NCI-H524 (cell line): Measurements from ENCODE around the gene ACMSD.
"Not testable (repeated sequence)": the region's sequence is repeated elsewhere in the genome, so short reads cannot be mapped to it uniquely, and the experiment has no call there.

Source experiments
- DNase-seq, 2 experiments: peaks; one replicate each; lab custom pipeline; 2025; lab: John Stamatoyannopoulos, UW

ACMSD gene

DNA sequence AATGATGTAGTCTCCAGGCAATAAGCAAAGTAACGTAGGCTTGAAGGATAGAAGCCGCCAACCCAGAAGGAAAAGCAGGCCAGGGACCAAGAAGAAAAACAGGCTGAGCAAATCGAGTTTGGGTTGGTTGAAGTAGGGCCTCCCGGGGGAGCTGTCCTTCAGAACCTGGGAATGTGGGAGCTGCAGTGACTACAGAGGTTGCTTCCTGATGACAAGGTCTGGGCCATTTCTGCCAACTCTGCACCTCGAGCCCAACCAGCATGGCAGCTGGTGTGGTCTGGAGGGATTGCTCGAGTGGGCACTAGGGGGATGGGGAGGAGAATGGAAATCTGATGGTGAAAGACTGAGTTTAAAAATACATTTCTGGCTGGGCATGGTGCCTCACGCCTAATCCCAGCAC, 14.1 kb downstream of the ACMSD start:
- DNase-seq: no peak

DNA sequence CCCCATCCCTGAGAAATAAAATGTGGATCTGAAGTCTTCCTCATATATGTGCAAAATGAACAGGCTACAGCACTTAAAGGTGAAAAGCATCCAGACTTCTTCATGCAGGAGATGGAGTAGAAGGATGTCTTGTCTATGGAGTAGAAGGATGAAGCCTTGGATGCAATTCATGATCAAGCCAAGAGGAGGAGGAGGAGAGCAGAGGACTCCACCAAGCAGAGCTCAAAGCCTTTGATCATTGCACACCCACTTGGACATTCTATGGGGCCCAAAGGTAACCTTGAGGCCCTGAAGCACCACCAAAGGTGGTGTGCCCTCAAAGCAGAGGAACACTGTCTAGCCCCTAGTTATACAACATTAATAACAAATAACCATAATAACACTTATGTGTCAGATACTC, 17.3 kb downstream of the ACMSD start:
- no peak for DNase-seq

DNA sequence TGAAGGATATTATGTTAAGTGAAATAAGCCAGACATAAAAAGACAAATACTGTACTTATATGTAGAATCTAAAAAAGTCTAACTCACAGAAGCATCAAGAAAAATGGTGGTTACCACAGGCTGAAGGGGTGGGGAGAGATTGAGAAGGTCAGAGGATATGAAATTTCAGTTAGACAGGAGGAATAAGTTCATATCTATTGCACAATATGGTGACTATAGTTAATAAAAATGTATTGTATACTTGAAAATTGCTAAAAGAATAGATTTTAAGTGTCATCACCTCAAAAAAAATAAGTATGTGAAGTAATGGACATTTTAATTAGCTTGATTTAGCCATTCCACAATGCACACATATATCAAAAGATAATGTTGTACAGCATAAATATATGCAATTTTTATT, 19.8 kb downstream of the ACMSD start:
- DNase-seq: no peak

DNA sequence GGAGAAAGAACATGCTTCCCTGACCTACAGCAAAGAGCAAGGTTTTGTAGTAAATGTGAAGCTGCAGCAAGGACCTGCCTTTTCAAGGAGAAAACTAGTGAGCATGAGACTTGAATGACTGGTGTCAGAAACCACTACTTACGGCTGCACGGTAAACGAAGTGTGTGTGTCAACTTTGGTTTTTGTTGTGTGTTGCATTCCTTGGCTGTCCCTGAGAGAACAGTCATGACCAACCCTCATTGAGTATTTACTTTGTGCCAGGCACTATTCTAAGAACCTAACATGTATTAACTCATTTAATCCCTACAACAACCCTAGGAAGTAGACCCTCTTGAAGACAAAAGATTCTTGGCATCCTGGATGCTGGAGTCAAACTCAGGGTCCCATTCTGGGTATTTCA, 22.8 kb downstream of the ACMSD start:
- no peak for DNase-seq

DNA sequence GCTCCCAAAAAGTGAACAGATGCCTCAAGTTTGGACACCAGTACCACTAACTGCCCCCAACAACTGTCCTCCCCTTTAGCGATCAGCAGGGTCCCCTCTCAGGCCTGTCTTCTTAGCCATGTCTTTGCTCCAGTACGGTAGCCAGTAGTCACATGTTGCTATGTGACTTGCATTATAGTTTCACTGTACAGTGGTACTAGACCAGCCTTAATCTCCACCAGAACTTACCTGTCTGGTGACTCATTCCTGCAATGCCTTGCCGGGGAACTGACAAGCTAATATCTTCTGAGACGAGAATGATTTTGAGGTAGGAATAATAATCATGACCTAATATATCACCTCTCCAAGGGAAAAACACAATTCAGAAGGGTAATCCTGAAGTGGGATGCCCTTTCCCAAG, 23.7 kb downstream of the ACMSD start:
- no peak for DNase-seq

DNA sequence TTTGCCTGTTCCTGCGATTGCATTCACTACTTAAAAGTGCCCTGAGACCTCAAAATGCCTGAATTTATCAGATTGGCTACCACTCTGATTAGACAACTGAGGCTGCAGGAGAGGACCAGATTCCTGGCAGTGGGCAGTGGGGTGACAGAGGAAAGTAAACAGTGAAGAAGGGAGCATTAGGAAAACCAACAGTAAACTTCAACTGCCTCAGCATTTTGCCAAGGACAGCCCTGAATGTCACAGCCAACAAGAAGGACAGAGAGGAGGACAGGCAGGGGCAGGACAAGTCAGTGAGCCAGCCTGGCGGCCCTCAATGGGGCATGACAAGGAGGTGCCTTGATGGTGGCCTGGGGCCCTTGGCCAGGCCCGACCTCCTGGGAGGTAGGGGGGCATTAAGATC, 24.3 kb downstream of the ACMSD start:
- no peak for DNase-seq

DNA sequence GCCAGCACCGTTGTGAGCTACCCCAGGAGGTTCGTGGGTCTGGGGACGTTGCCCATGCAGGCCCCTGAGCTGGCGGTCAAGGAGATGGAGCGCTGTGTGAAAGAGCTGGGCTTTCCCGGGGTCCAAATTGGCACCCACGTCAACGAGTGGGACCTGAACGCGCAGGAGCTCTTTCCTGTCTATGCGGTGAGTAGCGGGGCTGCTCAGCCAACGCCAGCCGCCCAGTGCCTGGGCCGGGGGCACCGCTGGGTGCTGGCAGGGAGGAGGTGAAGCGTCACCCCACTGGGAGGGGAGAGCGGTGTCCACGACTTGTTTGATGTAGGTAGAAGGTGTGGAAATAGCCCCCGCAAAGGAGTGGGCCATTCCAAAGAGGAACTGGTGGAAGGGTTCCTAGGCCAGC, 25.0 kb downstream of the ACMSD start:
- DNase-seq: no peak

DNA sequence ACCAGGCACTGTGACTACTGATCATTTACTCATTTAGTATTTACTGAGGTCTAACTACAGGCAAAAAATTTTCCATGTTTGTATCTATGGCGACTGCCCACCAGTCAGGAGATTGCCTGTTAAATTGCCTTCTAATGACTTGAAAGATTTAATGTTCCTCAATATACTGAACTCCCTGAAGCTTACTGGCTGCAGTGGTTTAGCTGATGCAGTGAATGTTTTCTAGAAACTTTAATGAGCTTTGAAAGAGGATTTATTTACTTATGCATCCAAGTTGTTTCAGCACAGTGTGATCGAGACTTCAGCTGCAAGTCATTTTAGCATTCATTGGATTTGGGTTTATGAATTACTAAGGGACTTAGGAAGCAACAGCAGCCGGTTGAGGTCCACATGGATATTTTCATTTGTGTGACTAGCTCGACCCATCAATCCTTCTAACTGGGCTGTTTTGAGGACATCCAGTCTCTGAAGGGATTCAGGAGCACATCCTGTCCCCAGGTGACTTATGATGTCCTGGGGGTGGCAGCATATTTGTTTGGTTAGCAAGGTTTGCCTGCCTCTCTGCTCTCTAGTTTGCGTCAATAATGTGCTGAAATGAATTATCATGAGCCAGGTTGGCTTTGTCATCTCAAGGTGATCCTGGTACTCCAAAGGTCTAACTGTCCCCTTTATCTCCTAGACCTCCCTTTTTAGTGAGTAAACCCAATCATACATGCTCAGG, 26.8 kb downstream of the ACMSD start:
- DNase-seq: no peak

DNA sequence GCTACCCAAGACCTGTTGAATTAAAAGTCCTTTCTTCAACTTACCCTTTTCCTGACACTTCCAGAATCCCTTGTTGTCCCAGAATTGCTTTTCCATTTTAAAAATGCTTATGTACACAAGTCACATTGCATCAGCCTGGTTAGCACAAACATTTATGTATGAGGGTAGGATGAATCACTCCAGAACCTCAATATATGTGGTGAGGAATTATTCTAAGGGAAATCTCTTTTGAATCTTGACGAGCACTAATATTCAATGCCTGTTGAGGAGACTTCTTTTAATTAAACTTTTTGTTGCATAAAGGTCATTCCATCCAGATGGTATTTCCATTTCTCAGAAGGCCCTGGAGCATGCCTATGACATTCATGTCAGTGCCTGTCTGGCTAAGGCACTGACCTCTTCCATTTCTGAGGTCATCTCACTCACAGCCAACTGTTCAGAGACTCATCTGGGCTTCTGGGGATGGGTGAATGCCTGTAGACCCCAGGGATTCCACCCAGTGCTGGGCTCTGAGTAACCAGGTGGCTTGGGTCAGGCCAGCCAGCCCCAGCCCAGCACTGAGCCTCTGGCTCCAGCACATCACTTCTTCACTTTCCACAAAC, 28.2 kb downstream of the ACMSD start:
- no peak for DNase-seq

DNA sequence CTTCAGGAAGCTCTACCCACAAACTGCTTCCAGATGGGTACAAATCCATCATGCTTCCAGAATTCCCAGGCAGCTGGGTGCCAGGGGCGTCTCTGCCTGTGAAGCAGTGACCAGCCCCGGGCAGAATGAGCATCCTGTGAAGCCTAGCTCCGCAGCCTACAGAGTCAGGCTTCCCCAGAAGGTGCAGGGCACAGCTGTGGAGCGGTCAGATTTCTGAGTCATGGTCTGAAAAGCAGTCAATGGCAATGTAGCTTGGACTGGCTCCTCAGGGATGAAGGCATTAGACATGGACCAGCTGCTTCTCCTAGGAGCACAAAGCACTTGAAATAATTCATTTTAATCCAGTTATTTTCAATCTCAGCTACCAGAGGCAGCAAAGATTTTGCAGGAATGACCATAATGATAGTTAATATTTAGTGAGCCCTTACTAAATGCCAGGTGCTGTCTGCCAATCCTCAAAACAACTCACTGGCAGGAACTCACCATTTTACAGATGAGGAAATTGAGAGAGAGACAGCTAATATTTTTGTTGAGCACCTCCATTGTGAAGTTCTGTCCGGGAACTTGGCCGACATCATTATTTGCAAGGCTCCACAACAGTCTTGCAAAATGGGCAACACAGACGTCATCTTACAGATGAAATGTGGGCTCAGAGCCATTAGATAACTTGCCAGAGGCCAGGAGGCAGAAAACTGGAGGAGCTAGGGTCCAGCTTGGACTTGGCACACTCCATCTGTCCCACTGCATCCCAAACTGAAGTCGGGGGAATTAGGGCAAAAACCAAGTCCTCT, 31.7 kb downstream of the ACMSD start:
- DNase-seq: peak; percentile 47 to 92

DNA sequence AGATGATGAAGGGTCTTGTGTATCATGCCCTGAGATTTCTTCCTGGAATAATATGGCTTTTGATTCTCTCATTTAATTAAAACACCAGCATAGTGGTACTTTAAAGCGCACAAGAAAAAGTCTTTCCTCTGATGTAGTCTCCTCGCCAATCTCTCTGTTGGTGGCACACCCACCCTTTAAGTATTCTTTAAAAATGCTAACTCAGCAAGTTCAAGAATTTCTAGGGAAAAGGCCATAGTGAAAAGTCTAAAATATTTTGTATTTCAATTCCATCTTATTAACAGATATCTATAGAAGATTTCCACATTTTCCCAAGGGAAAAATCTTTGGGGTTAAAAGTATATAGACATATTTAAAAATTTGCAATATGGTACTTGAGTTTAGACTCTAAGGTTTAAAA, 34.7 kb downstream of the ACMSD start:
- no peak for DNase-seq

DNA sequence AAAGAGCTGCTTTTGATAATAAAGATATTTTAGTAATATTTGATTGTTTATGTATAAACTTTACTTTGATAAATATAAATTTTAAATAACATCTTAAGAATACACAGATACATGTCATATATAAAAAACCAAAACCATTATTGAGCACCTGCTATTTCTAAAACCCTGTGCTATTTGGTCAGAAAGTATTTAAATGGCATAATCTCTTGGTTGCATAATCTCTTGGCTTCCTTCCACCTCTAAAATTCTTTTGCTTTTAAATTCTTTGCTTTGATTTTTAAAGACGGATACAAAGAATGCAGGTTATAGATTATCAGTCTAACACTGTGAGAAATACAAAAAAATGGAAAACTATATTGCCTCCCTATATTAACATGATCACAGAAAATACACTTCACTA, 36.9 kb downstream of the ACMSD start:
- no peak for DNase-seq

DNA sequence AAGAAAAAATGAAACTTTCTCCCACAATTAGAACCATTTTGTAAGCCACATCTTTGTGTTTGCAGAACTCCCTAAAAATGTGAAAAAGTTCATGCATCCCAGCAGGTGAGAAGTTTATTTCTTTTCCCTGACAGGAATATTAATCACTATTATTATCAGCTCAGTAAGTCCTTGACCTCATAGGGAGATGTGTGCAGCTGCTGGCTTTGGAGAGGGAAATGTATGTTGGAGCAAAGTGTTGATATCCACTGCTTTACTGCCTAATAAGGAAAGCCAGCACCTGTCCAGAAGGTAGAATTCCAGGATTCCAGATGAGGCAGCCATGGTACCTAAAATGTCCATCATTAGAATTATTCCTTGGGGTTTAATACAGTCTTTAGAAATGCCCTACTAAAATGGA, 44.4 kb downstream of the ACMSD start:
- no peak for DNase-seq

DNA sequence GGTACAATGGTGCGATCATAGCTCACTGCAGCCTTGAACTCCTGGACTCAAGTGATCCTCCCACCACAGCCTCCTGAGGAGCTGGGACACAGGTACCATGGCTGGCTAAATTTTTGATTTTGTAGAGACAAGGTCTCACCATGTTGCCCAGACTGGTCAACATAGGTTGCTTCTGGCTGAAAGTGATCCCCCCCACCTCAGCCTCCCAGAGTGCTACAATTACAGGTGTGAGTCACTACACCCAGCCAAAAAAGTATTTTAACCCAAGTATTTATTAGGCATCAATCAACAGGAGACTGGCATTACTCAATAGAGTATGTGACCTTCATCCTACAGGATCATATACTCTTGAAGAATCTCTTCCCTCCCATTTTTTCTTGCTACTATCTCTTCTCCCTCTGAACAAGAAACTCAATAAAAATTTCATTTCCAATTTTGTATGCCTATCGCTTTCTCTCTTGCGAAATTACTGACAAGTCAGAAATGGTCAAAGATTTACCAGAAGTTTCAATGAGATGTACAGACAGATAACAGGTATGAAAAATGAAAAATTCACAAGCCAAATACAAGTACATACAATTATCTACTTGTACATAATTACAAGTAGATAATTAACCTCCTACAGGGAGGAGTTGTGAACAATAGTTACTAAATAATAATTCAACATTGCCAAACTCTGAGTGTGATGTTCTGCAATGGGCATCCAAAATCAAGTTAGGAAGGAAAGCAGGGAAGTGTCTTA, 45.3 kb downstream of the ACMSD start:
- DNase-seq: no peak

DNA sequence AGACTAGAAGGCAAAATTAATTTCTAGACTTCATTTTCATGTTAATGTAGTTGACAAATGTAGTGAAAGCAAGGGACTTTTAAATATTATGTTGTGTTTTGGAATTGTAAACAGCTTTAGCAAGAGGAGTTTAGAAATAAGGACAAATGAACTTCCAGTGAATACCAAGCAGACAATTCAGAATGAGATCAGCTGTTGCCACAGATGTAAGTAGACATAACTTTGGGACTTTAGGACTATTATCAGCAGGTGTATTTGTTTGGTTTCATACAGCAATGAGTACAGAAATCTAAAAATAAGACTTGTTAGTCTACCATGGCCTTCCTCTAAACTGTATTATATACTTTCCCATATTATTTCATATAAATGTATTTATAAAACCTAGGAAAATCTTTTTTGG, 46.0 kb downstream of the ACMSD start:
- no peak for DNase-seq

DNA sequence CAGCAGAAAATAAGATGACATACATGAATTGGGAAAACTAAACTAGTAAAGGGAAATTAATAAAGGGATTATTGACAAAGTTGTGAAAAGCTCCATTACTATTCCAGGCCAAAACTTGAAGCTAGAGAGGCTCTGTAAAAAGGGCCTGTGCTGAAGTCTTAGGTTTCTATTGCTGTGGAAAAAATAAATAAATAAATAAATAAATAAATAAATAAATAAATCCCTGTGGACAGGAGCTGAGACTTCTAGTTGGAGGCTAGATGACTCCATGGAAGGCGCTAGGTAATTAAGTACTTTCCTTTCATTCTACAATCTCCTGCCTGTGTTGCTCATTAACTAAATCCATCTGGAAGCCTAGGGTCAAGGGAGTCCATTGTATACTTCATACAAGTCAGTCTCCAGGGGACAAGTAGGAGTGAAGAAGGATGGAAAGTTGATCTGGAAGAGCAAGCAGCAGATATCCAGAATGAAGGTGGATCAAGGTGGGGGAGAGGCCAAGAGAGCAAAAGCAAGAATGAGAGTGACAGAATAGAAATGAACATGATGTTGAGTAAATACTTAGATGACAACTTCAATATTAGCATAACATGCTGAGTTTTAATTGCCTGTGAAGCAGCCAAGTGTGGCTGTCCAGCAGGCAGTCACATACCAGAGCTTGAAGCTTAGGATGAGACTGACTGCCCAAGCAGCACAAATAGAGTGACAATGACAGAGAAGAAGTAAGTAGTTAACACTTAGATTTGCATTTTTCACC, 54.0 kb downstream of the ACMSD start:
- DNase-seq: no peak

DNA sequence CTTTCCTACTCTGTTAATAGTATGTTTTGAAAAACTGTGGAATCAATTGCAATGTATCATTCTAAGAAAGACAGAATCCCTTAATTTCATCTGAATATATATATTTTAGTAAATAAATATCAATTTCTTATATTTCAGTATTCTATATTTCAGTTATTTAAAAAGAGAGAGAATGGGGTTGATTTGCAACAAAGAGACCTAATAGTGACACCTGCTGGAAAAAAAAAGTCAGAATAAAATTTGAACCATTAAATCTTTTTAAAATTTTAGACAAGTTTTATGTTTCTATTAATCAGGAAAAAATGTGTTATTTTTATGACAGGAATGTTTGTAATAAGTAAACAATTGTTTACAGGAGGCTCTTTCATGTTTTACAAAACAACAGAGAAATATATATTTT, 59.5 kb downstream of the ACMSD start:
- DNase-seq: no peak

DNA sequence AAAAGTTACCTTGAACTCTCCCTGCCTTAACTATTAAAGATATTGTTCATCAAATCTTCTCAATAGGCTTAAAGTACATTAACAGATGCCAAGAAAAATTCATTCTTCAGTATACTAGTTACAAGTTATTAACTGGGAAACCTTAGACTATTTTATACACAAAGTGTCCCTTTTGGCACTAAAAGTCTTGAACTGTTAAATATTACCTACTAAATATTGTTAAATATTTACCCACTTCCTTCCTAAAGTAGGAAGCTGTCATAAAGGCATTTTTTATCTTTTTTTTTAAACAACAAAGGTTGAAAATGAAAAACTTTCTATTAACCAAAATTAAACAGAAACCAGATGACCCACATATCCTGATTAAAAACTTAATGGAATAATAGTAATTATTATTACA, 60.8 kb downstream of the ACMSD start:
- DNase-seq: no peak

DNA sequence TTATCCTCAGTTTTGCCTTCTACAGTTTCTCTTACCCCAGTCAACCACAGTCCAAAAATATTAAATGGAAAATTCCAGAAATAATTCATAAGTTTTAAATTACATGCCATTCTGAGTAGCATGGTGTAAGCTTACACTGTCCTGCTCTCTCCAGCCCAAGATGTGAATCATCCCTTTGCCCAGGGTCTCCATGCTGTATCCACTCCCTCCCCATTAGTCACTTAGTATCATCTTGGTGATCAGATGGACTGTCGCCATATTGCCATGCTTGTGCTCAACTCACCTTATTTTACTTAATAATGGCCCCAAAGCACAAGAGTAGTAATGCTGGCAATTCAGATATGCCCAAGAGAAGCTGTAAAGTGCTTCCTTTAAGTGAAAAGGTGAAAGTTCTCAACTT, 61.7 kb downstream of the ACMSD start:
- no peak for DNase-seq

DNA sequence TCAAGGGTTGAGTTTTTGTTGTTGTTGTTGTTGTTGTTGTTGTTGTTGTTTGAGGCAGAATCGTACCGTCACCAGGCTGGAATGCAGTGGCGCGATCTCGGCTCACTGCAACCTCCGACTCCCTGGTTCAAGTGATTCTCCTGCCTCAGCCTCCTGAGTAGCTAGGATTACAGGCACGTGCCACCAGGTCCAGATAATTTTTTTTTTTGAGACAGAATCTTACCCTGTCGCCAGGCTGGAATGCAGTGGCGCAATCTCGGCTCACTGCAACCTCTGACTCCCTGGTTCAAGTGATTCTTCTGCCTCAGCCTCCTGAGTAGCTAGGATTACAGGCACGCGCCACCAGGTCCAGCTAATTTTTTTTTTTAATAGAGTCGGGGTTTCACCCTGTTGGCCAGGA, 65.3 kb downstream of the ACMSD start:
- not testable (repeated sequence) for DNase-seq

DNA sequence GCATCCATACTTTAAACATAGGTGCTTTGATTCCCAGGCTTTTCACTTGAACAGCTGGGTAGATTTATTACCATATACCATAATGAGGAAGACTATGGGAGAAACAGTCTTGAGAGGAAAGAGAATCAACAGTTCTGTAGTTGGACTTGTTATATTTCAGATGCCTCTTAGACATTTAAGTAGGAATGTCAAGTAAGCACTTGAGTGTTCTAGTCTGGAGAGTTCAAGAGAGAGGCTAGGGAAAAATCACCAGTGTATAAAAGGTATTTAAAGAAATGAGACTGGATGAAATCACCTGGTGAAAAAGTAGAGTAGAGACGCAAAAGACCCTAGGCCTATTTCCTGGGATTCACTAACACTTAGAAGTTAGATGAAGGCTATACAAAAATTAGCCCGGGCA, 66.8 kb downstream of the ACMSD start:
- DNase-seq: no peak

DNA sequence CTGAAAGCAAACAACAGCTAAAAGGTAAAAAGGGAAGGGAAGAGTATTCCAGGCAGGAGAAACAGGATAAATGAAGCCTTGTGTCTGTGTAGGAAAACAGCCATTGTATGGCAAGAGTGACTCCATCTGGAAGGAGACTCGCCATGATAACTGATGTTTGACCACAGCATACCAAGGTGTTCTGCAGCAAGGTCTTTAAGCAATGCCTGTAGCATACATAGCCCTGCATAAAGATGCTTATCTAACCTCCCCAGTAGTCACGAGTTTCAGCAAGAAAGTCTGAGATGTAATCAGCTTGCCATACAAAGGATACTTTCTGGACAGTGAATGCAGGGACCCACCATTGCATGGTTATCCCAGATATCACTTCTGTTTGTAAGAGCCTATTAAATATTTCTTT, 68.3 kb downstream of the ACMSD start:
- no peak for DNase-seq
